CD4-positive, alpha-beta T cell treated with Interleukin-15 for 1 hour (primary cell): Measurements from ENCODE around the gene QKI.

ENCODE experiments used
- DNase-seq: peaks from one replicate; pipeline ENCODE4 v3.0.0-alpha.2; 2020

The QKI gene

GRCh38 chr6:163393923-163394322 lies 20.6 kb upstream of the QKI start:
- no peak for DNase-seq

GRCh38 chr6:163394659-163395058 lies 19.9 kb upstream of the QKI start:
- DNase-seq: no peak

- no peak for DNase-seq
Observed at GRCh38 chr6:163395122-163395830, 19.2 kb upstream of the QKI start.

GRCh38 chr6:163395831-163396185 lies 18.7 kb upstream of the QKI start:
- DNase-seq: no peak

- no peak for DNase-seq
Observed at GRCh38 chr6:163397326-163397725, 17.2 kb upstream of the QKI start.

GRCh38 chr6:163398115-163398514 lies 16.4 kb upstream of the QKI start:
- no peak for DNase-seq

GRCh38 chr6:163398815-163399214 lies 15.7 kb upstream of the QKI start:
- peak; percentile 50 for DNase-seq

GRCh38 chr6:163400509-163400908 lies 14.0 kb upstream of the QKI start:
- no peak for DNase-seq

DNA sequence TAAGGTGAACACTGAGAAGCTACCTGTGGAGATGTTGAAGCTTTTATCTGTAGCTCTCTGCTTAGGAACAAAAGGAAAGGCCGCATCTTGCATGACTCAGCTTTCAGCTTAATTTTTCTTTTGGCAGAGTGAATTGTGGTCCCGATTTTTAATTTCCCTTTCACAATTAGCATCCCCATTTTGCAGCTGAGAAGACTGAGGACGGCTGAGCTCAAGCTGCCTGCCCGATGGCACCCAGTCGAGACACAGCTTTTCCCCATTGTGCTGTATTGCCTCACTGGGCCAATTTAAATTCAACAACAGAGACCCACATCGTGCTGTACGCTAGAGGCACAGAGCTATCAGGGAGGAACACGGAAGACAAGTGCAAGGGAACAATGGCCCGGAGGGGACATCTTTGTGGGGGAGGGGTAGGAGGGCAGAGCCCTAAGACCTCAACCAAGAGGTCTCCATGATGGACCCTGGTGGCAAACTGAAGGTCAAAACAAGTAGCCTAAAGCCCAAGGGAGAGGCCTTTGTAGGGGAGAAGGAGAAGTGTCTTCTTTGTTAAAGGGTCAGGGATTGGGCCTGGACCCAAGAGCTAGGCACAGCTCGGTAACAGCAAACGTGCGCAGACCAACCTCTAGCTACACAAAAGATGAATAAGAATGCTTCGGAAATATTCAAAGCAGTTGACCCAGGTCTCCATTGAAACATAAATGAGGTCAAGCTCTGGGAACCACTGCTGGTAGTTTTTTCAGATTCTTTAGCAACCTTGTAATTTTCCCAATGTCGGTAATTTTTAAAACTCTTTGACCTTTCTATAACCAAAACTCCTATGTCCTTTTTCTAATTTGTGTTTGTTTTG lies 13.3 kb upstream of the QKI start:
- DNase-seq: no peak

- no peak for DNase-seq
Observed at GRCh38 chr6:163402616-163403015, 11.9 kb upstream of the QKI start.

- DNase-seq: peak; percentile 47
Observed at GRCh38 chr6:163404825-163405265, 9.7 kb upstream of the QKI start.

DNA sequence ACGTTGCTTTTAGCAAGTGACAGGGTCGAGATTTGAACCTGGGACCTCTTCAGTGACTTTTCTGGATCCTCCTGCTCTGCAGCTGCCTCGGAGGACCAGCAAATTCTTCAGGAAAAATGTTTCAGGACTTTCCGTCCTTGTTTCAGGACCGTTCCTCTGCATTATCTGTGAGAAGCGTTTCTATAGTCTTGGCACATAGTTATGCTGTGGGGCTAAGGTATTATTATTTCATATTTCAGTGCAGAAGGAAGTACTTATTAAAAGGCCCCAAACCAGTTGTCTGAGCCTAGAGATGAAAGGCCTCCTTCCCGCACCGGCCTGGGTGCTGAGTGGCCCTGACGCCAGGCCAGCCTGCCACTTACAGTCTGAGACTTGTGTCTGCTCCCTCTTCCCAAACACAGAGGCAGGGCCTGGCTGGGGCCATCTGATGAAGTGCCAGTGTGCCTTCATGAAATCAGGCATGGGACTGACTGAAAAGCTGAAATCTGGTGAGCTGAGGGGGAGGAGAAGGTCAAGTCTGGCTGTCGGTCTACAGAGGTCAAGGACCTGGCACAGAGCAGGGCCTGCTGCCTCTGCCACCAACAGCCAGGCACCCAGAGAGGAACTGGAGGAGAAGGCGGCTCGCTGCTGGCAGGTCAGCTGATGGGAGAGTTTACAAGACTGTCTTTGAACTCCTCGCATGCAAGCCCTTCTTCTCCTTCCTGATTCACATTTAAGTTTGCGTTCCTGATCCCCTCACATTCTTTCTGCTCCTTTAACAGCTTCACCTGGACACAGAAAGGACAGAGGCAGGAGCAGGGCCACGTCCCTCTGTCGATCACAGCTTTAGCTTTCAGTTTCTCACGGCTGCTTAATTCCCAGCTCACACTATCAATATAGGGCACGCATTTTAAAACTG lies 8.9 kb upstream of the QKI start:
- peak; percentile 59 for DNase-seq

DNA sequence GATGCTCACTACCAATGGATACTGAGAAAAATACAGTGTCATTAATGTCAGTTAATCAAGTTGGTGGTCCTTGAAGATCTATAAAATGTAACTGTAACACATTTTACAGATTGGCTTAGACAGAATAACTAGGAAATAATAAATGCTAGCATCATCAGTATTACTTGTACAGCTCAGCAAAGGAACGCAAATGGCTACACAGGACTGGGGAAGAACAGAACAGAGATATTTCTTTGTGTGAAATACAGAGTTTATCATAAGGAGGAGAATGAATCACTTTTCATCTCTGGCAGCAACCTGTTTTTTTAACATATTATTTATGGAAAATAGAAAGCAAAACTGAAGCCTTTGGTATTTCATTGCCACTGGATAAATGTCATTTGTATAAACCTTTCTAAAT lies 8.2 kb upstream of the QKI start:
- no peak for DNase-seq

GRCh38 chr6:163406830-163407229 lies 7.7 kb upstream of the QKI start:
- DNase-seq: no peak

- no peak for DNase-seq
Observed at GRCh38 chr6:163408352-163408991, 6.0 kb upstream of the QKI start.

- no peak for DNase-seq
Observed at GRCh38 chr6:163409712-163410111, 4.8 kb upstream of the QKI start.

- DNase-seq: no peak
Observed at GRCh38 chr6:163412341-163412740, 2.2 kb upstream of the QKI start.

DNA sequence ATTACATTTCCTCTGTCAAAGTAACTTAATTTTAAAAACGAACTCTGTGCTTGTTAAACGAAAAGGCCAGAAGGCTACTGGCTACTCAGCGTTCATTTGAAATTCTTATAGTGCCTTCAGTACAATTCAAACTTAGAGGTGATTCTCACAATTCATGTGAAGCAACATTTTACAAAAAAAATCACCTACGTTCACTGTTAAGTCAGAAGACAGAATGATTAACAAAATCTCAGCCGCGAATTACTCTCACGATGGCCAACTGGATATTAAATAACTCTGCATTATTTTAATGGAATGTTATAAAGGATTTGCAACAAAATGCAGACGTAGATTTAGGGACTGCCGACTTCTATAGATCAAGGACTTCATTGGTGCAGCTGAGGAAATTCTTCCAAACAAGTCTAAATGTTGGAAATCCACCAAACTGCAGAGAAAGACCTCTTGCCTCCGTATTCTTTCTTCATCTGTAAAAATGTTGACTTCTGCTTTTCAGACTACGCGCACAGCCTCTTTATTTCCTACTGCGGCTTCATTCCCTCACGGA lies 1.6 kb upstream of the QKI start:
- no peak for DNase-seq

DNA sequence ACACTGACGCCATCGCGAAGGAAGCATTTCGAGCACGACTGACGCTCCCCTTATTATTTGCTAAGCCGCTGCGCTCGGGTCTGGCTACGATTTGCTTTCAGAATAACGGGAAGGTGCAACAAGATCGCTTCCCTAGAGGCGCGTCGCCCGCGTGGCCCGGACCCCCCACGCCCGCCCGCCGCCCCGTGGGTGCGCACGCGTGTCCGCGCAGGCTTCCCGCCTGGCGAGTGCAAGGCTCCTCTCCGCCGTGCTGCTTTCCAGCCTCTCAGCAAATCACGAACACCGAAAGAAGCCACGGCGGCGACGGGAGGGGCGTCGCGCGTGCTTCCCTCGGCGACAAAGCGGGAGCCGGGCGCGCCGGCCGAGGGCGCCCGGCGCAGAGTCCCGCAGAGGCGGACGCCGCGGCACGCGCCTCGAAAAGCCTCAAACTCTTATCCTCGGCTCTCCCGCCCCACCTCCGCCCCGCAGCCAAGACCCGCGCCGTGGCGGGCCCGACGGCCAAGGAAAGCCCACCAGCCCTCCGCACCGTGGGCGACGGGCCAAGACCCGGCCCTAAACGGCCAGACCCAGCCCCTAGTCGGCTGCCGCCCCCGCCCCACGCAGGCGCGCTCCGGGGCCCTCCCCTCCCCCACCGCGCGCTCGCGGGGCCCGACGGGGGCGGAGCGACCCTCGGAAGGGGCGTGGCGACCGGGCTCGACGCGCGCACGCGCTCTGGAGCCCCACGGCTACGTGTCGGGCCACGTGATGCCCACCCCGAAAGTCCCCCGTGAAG lies 987 bp upstream of the QKI start:
- DNase-seq: peak; percentile 92

- DNase-seq: no peak
Observed at GRCh38 chr6:163414946-163415619, 565 bp downstream of the QKI start.
